Measurements from ENCODE around the gene NPW. TPM values are rescaled to one million over a fixed set of nuclear protein-coding genes. Genes with fewer than 3 reads are reported as not detected.
A peak's percentile ranks its signal among the peaks of the same experiment; 100 is the strongest.

The NPW gene
- total RNA-seq, 4 donors from 2014 or later: 0.48 TPM; not detected in 3

- H3K36me3 ChIP-seq: no peaks in the 10 kb centered on the region
- no peaks in the 10 kb centered on the region for H3K9me3 ChIP-seq
- intact Hi-C loops (cut with DNase I): loop anchor here (5.0 kb wide), 1 partner anchor 119 kb away; no protein-coding TSS in a partner anchor
- peaks cover 3 to 51% (median 11%) of the 10 kb centered on the region in 4 donors for H3K27me3 ChIP-seq
- WGBS, 2 donors: 24 to 42% methylated on average over 1 to 11 of the region's 53 CpGs
- H3K4me1 ChIP-seq: peaks cover 37 to 73% (median 48%) of the 10 kb centered on the region in 3 donors
- TF ChIP-seq POLR2A (IDR thresholded peaks at IDR 0.05) (peak in 1 of 4 donors; percentile 28), CTCF (IDR thresholded peaks at IDR 0.05) (peak; percentile 96 to 100 (median 99))
- DNase-seq: peak; percentile 39
- H3K27ac ChIP-seq: peak overlapping the region; percentile 29 to 85 (median 78)
- peak overlapping the region in 3 of 4 donors; percentile 31 to 61 (median 32) for H3K4me3 ChIP-seq
These were observed 3.8 kb downstream of the NPW start for GRCh38 chr16:2023092-2024031.

GRCh38 chr16:2024032-2024420 lies 4.4 kb downstream of the NPW start:
- H3K4me1 ChIP-seq: peaks cover 41 to 80% (median 51%) of the 10 kb centered on the region in 3 donors

GRCh38 chr16:2025251-2025650 lies 5.7 kb downstream of the NPW start:
- DNase-seq: no peak
- H3K9me3 ChIP-seq: no peaks in the 10 kb centered on the region
- intact Hi-C loops (cut with DNase I): no loop called here
- no peak overlapping the region for H3K27ac ChIP-seq
- H3K27me3 ChIP-seq: peaks cover 0 to 32% (median 6%) of the 10 kb centered on the region in 4 donors
- peaks cover 0 to 6% (median 0%) of the 10 kb centered on the region in 3 donors for H3K36me3 ChIP-seq
- WGBS, 2 donors: 82 to 100% methylated on average over 2 to 12 of the region's 14 CpGs
- TF ChIP-seq CTCF (IDR thresholded peaks at IDR 0.05): no peak
- no peak for TF ChIP-seq POLR2A (IDR thresholded peaks at IDR 0.05)
- H3K4me1 ChIP-seq: peaks cover 40 to 81% (median 42%) of the 10 kb centered on the region in 3 donors
- H3K4me3 ChIP-seq: no peak overlapping the region

More at GRCh38 chr16:2024032-2024420, 4.4 kb downstream of the NPW start:
- 88 to 91% methylated on average over 12 of the region's 12 CpGs for WGBS, 2 donors
- peak overlapping the region in 2 of 4 donors; percentile 32 to 61 for H3K4me3 ChIP-seq
- H3K36me3 ChIP-seq: no peaks in the 10 kb centered on the region
- H3K27me3 ChIP-seq: peaks cover 3 to 44% (median 11%) of the 10 kb centered on the region in 4 donors
- peak overlapping the region; percentile 29 to 85 (median 78) for H3K27ac ChIP-seq
- intact Hi-C loops (cut with DNase I): loop anchor here (5.0 kb wide), 1 partner anchor 118 kb away; no protein-coding TSS in a partner anchor
- TF ChIP-seq CTCF (IDR thresholded peaks at IDR 0.05) (no peak), POLR2A (IDR thresholded peaks at IDR 0.05) (no peak)
- H3K9me3 ChIP-seq: no peaks in the 10 kb centered on the region
- DNase-seq: no peak

GRCh38 chr16:2025878-2026460 lies 6.4 kb downstream of the NPW start:
- Histone ChIP-seq H3K4me1 (peaks cover 37 to 81% (median 39%) of the 10 kb centered on the region in 3 donors), H3K36me3 (peaks cover 0 to 6% (median 0%) of the 10 kb centered on the region in 3 donors), H3K9me3 (no peaks in the 10 kb centered on the region), H3K4me3 (peak overlapping the region; percentile 51 to 90 (median 63)), H3K27me3 (peaks cover 0 to 25% (median 0%) of the 10 kb centered on the region in 4 donors), H3K27ac (peak overlapping the region; percentile 42 to 86 (median 80))
- DNase-seq: no peak
- 85 to 86% methylated on average over 6 to 10 of the region's 16 CpGs for WGBS, 2 donors
- intact Hi-C loops (cut with DNase I): no loop called here
- TF ChIP-seq CTCF (IDR thresholded peaks at IDR 0.05): no peak
- no peak for TF ChIP-seq POLR2A (IDR thresholded peaks at IDR 0.05)

Data from esophagus squamous epithelium (tissue), 5 donors.